ENCODE results near the gene PCED1B. TPM values are rescaled to one million over a fixed set of nuclear protein-coding genes. Genes with fewer than 3 reads are reported as not detected.

The PCED1B gene
- total and polyA plus RNA-seq, 3 donors from 2014 or later: 30.0 to 56.1 (median 47.2) TPM

DNA sequence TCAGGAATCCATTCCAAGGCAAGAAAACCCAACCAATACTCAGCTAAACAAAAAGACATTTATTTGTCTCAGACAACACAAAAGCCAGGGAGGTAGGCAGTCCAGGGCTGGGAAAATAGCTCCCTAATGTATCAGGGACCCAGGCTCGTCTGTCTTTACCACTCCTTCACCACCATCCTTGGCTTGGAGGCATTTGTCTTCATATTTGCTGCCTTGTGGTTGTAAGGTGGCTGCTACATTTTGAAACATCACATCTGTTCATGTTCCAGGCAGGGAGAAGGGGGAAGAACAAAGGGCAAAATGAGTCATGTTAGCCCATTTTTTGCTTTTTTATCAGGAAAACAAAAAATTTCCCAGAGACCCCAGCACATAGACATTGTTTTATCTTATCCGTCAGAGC is 44.8 kb upstream of the PCED1B start:
- Histone ChIP-seq H3K4me1 (no peaks in the 10 kb centered on the region), H3K4me3 (no peak overlapping the region), H3K36me3 (ENCODE audit: low read depth, missing control alignments) (no peaks in the 10 kb centered on the region), H3K9me3 (no peaks in the 10 kb centered on the region), H3K27me3 (no peaks in the 10 kb centered on the region), H3K27ac (no peak overlapping the region)
- no peak for DNase-seq
- intact Hi-C loops (cut with DNase I; ENCODE audit: low total_unique reads): no loop called here
- 59 to 72% methylated on average over 2 of the region's 2 CpGs for whole genome bisulfite sequencing, 2 donors
- TF ChIP-seq POLR2A (IDR thresholded peaks at IDR 0.05) (no peak), CTCF (IDR thresholded peaks at IDR 0.05) (no peak)

DNA sequence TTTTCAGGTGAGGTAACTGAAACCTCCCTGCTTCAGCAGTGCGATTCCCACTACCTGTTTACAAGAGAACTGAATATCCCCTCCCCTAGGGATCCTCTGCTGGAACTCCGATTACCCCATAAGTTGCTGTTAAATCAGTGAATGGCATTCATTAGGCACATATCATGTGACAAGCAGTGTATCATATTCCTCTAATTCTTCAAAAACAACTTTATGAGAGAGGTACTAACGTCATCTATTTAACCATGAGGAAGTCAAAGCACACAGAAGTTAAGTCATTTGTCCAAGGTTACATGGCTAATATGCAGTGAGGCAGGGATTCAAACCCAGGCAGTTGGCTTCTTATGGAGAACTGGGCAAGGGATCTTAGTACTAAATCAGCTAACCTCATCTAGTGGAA is 43.9 kb upstream of the PCED1B start:
- intact Hi-C loops (cut with DNase I; ENCODE audit: low total_unique reads): no loop called here
- WGBS, 2 donors: 78 to 89% methylated on average over 3 of the region's 3 CpGs
- TF ChIP-seq POLR2A (IDR thresholded peaks at IDR 0.05): no peak
- TF ChIP-seq CTCF (IDR thresholded peaks at IDR 0.05): no peak

DNA sequence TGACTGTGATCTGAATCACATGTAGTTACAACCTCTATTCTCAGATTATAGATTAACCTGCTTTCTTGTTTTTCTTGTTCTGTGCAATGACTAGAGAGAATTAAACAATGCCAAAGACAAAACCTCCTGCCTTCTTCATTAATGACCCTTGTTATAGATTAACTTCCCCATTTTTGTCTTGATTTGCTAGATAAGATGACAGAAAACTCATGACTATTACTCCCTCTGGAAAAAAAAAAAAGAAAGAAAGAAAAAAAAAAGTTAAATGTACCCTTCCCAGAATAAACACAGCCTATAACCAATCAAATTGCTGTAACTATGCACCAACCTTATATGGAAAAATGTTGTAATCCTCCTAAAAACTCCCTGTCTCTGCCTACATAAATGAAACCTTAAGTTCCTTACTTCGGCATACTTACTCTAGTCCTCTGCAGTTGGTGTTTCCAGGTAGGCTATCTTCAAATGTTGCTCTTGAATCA is 41.1 kb upstream of the PCED1B start:
- H3K36me3 ChIP-seq (ENCODE audit: low read depth, missing control alignments): no peaks in the 10 kb centered on the region
- WGBS, 2 donors: 83 to 87% methylated on average over 1 of the region's 1 CpG
- H3K27me3 ChIP-seq: no peaks in the 10 kb centered on the region
- H3K4me1 ChIP-seq: no peaks in the 10 kb centered on the region
- H3K27ac ChIP-seq: no peak overlapping the region
- no peak overlapping the region for H3K4me3 ChIP-seq
- H3K9me3 ChIP-seq: no peaks in the 10 kb centered on the region
- no peak for DNase-seq
- TF ChIP-seq POLR2A (IDR thresholded peaks at IDR 0.05) (no peak), CTCF (IDR thresholded peaks at IDR 0.05) (no peak)
- intact Hi-C loops (cut with DNase I; ENCODE audit: low total_unique reads): no loop called here

More for the DNA sequence above, 43.9 kb upstream of the PCED1B start:
- Histone ChIP-seq H3K4me1 (no peaks in the 10 kb centered on the region), H3K36me3 (ENCODE audit: low read depth, missing control alignments) (no peaks in the 10 kb centered on the region), H3K4me3 (no peak overlapping the region), H3K9me3 (no peaks in the 10 kb centered on the region), H3K27me3 (no peaks in the 10 kb centered on the region), H3K27ac (no peak overlapping the region)
- DNase-seq: no peak

- H3K36me3 ChIP-seq (ENCODE audit: low read depth, missing control alignments): no peaks in the 10 kb centered on the region
- DNase-seq: no peak
- H3K4me3 ChIP-seq: no peak overlapping the region
- H3K27me3 ChIP-seq: no peaks in the 10 kb centered on the region
- WGBS, 2 donors: 89 to 91% methylated on average over 2 of the region's 2 CpGs
- intact Hi-C loops (cut with DNase I; ENCODE audit: low total_unique reads): no loop called here
- H3K4me1 ChIP-seq: no peaks in the 10 kb centered on the region
- no peak overlapping the region for H3K27ac ChIP-seq
- H3K9me3 ChIP-seq: no peaks in the 10 kb centered on the region
- TF ChIP-seq CTCF (IDR thresholded peaks at IDR 0.05) (no peak), POLR2A (IDR thresholded peaks at IDR 0.05) (no peak)
These were observed 40.3 kb upstream of the PCED1B start for GRCh38 chr12:47039079-47039478.

DNA sequence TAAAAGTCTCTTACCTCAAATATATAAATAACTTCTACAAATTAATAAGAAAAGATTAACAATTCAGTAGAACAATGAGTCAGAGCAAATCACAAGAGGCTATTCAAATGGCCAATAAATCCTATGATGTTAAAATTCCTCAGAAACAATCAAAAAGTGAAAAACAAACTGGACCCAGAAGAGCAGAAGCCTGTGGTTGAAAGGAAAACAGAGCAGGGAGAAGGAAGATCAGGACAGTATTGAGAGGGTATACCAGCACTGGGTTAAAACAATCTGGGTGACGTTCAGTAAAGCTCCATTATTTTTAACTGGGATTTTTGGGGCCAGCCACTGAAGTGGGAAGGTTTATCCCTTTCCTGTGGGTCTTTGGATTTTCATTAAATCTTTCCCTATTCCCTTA is 39.7 kb upstream of the PCED1B start:
- intact Hi-C loops (cut with DNase I; ENCODE audit: low total_unique reads): no loop called here
- Histone ChIP-seq H3K4me1 (no peaks in the 10 kb centered on the region), H3K36me3 (ENCODE audit: low read depth, missing control alignments) (no peaks in the 10 kb centered on the region), H3K27ac (no peak overlapping the region), H3K9me3 (no peaks in the 10 kb centered on the region), H3K4me3 (no peak overlapping the region), H3K27me3 (no peaks in the 10 kb centered on the region)
- 83 to 87% methylated on average over 1 of the region's 1 CpG for WGBS, 2 donors
- TF ChIP-seq POLR2A (IDR thresholded peaks at IDR 0.05): no peak
- no peak for DNase-seq

Measured in testis (tissue), 3 donors.